ENCODE results near the gene PRKAR1B. TPM values are rescaled to one million over a fixed set of nuclear protein-coding genes. Genes with fewer than 3 reads are reported as not detected.

The PRKAR1B gene
- total RNA-seq, 4 donors from 2014 or later: 8.2 to 12.3 (median 10.5) TPM

DNA sequence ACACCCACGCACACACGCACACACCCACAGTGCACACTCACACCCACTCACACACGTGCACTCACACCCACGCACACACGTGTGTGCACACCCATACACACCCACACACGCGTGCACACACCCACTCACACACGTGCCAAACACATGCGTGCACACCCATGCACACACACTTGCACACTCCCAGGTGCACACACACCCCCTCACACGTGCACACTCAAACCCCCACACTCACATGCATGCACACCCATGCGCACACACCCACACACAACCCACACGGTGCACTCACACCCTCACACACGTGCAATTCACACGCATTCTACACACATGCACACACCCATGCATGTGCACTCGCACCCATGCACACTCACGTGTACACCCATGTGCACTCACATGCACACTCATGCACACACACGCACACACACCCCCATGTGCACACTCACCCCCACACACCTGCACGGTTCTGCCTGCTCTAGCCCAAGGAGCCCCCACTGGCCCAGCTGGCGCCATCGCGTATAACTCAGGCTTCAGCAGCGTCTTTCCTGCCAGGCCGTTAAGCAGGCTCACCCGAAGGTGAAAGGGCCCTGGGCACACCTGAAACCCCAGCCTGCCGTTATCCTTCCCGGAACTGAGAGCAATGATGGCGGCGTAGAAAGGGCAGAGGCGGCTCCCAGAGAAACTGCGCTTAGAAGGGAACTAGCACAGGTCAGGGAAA lies 143.5 kb downstream of the PRKAR1B start:
- DNase-seq (ENCODE audit: low spot score in 2 of 2): no peak
- no peaks in the 10 kb centered on the region for H3K36me3 ChIP-seq
- no peaks in the 10 kb centered on the region for H3K27me3 ChIP-seq
- no peak overlapping the region for H3K4me3 ChIP-seq
- H3K27ac ChIP-seq: no peak overlapping the region
- H3K4me1 ChIP-seq: no peaks in the 10 kb centered on the region
- 92% methylated on average over 30 of the region's 30 CpGs for WGBS
- no peaks in the 10 kb centered on the region for H3K9me3 ChIP-seq
- TF ChIP-seq POLR2A (IDR thresholded peaks at IDR 0.05) (no peak), EP300 (IDR thresholded peaks at IDR 0.05) (no peak), POLR2AphosphoS5 (IDR thresholded peaks at IDR 0.05) (no peak)
- TF ChIP-seq, protein P1, sequence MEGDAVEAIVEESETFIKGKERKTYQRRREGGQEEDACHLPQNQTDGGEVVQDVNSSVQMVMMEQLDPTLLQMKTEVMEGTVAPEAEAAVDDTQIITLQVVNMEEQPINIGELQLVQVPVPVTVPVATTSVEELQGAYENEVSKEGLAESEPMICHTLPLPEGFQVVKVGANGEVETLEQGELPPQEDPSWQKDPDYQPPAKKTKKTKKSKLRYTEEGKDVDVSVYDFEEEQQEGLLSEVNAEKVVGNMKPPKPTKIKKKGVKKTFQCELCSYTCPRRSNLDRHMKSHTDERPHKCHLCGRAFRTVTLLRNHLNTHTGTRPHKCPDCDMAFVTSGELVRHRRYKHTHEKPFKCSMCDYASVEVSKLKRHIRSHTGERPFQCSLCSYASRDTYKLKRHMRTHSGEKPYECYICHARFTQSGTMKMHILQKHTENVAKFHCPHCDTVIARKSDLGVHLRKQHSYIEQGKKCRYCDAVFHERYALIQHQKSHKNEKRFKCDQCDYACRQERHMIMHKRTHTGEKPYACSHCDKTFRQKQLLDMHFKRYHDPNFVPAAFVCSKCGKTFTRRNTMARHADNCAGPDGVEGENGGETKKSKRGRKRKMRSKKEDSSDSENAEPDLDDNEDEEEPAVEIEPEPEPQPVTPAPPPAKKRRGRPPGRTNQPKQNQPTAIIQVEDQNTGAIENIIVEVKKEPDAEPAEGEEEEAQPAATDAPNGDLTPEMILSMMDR (IDR thresholded peaks at IDR 0.05): no peak

DNA sequence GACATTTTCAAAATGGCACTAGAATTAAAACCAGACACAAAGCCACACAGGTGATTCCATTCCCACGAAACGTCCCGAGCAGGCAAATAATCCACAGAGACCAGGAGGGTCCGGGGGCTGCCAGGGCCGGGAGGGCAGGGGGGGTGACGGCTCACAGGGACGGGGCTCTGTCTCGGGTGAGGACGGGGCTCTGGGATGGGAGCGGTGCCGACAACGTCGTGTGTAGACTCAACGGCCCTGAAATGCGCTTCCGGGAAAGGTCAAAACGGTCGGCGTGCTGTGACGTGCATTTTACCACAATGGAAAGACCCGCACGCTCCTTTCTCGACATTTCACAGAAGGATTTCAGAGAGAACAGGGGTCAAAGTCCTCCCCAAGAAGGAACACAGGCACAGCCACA lies 144.2 kb downstream of the PRKAR1B start:
- Histone ChIP-seq H3K4me1 (no peaks in the 10 kb centered on the region), H3K27ac (no peak overlapping the region), H3K9me3 (no peaks in the 10 kb centered on the region), H3K36me3 (no peaks in the 10 kb centered on the region), H3K4me3 (no peak overlapping the region), H3K27me3 (no peaks in the 10 kb centered on the region)
- 94% methylated on average over 22 of the region's 23 CpGs for WGBS
- DNase-seq (ENCODE audit: low spot score in 2 of 2): no peak
- TF ChIP-seq POLR2A (IDR thresholded peaks at IDR 0.05): no peak
- no peak for TF ChIP-seq EP300 (IDR thresholded peaks at IDR 0.05)
- TF ChIP-seq POLR2AphosphoS5 (IDR thresholded peaks at IDR 0.05): no peak
- TF ChIP-seq, protein P1 (IDR thresholded peaks at IDR 0.05): no peak

DNA sequence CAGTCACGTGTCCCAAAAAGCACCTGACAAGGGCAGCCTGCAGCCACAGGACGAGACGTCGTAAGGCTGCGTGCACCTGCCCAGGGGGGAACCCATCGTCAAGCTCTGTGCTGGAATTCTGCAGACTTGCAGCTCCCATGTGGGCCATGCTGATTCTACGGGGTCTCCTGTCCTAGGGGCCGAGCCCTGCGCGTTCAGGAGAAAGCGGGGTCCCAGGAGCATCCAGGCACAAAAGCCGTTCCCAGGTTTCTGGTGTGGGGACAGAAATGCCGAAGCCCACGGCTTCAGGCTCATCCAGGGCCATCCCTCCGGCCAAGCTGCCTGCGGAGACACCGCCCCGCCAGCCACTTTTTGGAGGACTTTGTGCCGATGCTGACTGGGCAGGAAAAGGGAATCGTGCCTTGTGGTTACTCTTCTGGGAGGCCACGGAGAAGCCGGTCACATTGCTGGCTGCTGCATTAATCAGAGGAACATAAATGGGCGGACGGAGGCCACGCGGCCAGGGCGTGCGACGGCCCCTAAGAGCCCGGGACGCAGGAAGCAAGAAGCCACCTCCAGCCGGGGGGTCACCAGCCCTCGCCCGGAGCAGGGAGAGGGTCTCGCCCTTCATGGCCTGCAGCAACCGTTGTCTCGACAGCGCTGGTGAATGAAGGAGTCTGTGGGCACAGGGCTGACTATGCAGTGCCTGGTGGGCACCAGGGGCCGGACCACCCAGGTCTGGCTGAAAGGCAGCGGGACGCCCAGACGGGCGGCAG lies 144.8 kb downstream of the PRKAR1B start:
- TF ChIP-seq EP300 (IDR thresholded peaks at IDR 0.05) (no peak), POLR2AphosphoS5 (IDR thresholded peaks at IDR 0.05) (no peak), POLR2A (IDR thresholded peaks at IDR 0.05) (no peak)
- TF ChIP-seq, protein P1 (IDR thresholded peaks at IDR 0.05): no peak
- 94% methylated on average over 28 of the region's 43 CpGs for WGBS
- DNase-seq (ENCODE audit: low spot score in 2 of 2): no peak

DNA sequence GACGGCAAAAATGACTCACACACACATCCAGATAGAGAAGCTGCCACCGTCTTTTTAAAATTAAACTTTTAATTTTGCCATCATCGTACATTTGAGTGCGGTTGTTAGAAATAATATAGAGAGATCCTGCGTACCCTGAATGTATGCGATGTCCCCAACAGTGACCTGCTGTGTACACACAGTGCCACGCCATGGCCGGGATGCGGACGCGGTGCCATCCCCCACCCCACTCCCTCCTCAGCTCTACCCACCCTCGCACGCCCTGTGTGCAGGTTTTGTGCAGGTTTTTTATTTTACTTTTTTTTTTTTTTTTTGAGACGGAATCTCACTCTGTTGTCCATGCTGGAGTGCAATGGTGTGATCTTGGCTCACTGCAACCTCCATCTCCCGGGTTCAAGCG lies 148.7 kb downstream of the PRKAR1B start:
- H3K9me3 ChIP-seq: no peaks in the 10 kb centered on the region
- no peaks in the 10 kb centered on the region for H3K4me1 ChIP-seq
- H3K27me3 ChIP-seq: no peaks in the 10 kb centered on the region
- TF ChIP-seq POLR2A (IDR thresholded peaks at IDR 0.05): no peak
- TF ChIP-seq, protein P1 (IDR thresholded peaks at IDR 0.05): no peak
- no peak for TF ChIP-seq POLR2AphosphoS5 (IDR thresholded peaks at IDR 0.05)
- no peak for TF ChIP-seq EP300 (IDR thresholded peaks at IDR 0.05)
- DNase-seq (ENCODE audit: low spot score in 2 of 2): no peak
- peaks cover 2% of the 10 kb centered on the region for H3K36me3 ChIP-seq
- H3K4me3 ChIP-seq: no peak overlapping the region
- WGBS: 95% methylated on average over 16 of the region's 16 CpGs
- H3K27ac ChIP-seq: no peak overlapping the region

More for the DNA sequence above, 144.8 kb downstream of the PRKAR1B start:
- Histone ChIP-seq H3K36me3 (no peaks in the 10 kb centered on the region), H3K27me3 (no peaks in the 10 kb centered on the region), H3K9me3 (no peaks in the 10 kb centered on the region), H3K4me1 (no peaks in the 10 kb centered on the region), H3K27ac (no peak overlapping the region), H3K4me3 (no peak overlapping the region)

DNA sequence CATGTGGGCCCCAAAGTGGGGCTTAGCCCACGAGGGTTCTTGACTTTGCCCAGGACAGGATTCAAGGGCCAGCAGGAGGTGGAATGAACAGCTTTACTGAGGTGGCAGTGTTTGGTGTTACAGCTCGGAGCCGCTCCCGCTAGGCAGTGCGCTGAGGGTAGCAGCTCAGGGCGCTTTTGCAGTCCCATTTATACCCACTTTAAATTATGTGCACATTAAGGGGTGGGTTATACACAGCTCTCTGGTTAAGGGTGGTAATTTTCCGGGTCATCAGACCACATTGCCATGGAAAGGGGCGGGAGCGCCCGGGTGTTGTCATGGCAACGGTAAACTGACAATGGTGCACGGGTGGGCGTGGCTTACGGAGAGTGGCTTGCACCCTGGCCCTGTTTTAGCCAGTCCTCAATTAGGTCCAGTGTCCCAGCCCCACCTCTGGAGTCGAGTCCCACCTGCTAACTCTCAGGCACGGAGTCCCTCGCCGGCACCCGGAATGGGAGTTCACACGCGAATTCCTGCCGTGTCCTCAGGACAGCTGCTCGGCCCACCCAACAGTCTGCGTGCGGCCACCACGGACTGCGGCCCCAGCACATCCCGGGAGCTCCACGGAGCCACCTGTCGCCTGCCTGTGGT lies 149.2 kb downstream of the PRKAR1B start:
- H3K36me3 ChIP-seq: peaks cover 2% of the 10 kb centered on the region

More for the DNA sequence above, 149.2 kb downstream of the PRKAR1B start:
- TF ChIP-seq POLR2A (IDR thresholded peaks at IDR 0.05) (no peak), EP300 (IDR thresholded peaks at IDR 0.05) (no peak), POLR2AphosphoS5 (IDR thresholded peaks at IDR 0.05) (no peak)
- TF ChIP-seq, protein P1 (IDR thresholded peaks at IDR 0.05): no peak
- H3K27me3 ChIP-seq: no peaks in the 10 kb centered on the region
- 88% methylated on average over 23 of the region's 30 CpGs for WGBS
- no peak overlapping the region for H3K4me3 ChIP-seq
- H3K9me3 ChIP-seq: no peaks in the 10 kb centered on the region
- no peaks in the 10 kb centered on the region for H3K4me1 ChIP-seq
- no peak overlapping the region for H3K27ac ChIP-seq
- DNase-seq (ENCODE audit: low spot score in 2 of 2): no peak
